CD4-positive, alpha-beta T cell treated with Interleukin-10 for 1 hour (primary cell): ENCODE measurements around the gene CNTN2.

Experiments used
- DNase-seq: peaks from one replicate; pipeline ENCODE4 v3.0.0-alpha.2; 2020

CNTN2 gene

DNA sequence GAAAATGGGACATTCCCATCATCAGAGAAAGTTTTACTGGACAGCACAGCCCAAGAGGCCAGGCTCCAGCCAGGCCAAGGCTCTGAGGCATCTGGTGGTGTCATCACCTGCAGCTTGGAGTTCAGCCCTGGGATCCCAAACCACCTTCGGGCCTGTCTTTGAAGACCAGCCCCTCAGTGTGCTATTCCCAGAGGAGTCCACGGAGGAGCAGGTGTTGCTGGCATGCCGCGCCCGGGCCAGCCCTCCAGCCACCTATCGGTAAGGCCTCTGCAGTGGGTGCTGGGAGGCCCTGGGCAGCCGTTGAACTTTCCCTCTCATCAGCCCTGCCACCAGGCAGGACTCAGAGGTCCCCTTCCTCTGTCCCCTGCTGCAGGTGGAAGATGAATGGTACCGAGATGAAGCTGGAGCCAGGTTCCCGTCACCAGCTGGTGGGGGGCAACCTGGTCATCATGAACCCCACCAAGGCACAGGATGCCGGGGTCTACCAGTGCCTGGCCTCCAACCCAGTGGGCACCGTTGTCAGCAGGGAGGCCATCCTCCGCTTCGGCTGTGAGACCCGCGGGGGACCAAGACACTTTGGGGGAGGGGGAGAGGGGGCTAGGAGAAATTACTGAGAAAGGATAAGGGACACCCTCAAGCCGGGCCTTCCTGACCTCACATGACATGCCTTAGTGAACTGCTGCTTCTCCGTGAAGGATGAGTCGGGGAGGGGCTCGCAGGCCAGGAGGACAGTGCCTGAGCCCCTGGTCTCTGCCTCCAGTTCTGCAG lies 15.0 kb downstream of the CNTN2 start:
- DNase-seq = no peak

DNA sequence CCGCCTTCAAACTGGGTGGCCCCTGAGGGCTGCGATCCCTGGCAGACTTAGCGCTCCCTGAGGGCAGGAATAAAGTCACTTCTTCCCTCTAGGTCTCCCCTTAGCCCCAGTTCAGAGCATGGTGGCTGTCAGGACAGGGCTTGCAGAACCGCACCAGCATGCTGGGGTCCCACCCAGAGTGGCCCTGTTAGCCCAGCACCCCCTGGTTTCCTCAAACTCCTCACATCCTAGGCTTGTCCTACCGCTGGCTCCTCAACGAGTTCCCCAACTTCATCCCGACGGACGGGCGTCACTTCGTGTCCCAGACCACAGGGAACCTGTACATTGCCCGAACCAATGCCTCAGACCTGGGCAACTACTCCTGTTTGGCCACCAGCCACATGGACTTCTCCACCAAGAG lies 15.8 kb downstream of the CNTN2 start:
- no peak for DNase-seq

DNA sequence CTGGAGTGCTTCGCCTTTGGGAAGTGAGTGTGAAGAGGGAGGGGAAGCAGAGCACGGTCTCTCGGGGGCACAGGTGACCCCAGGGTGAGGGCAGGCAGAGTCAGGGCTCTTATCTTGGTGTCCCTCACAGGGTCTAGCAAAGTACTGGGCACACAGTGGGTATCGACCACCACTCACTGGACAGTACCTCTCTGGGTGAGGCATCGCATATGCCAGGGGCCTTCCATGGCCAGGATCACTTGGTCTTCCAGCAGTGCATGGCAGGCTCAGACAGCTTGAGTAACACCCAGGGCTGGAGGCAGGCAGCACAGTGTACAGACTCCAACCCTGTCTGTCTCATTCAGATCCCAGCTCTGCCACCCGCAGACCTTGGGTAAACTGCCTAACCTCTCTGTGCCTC lies 16.6 kb downstream of the CNTN2 start:
- no peak for DNase-seq

DNA sequence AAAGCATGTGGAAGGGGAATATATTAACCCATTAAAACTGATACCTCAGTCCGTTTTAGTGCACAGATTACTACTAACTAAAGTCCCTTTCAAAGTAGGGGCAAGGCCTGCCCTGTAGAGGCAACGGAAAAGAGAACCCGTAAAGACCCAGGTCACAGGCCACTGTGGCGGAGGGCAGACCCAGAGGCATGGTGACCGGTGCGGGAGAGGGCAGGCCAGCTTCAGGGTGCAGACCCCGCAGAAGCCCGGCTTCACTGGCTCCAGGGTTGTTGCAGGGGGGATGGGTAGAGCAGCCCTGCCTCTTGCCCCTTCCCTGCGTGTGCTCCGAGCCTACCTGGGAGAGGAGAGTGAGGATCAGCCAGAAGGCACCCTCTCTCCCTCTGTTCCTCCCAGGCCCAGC lies 17.7 kb downstream of the CNTN2 start:
- no peak for DNase-seq

DNA sequence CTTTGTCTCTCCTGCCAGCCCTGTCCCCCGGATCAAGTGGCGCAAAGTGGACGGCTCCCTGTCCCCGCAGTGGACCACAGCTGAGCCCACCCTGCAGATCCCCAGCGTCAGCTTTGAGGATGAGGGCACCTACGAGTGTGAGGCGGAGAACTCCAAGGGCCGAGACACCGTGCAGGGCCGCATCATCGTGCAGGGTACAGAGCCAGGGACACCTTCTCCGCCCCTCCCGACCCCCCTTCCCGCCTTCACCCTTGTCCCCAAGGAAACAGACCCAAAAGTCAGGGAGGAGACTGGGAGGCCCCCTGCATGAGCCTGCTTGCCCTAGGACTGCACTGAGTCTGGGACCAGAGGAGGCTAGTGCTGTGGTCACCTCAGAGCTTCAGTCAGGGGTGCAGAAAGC lies 18.2 kb downstream of the CNTN2 start:
- DNase-seq = no peak

DNA sequence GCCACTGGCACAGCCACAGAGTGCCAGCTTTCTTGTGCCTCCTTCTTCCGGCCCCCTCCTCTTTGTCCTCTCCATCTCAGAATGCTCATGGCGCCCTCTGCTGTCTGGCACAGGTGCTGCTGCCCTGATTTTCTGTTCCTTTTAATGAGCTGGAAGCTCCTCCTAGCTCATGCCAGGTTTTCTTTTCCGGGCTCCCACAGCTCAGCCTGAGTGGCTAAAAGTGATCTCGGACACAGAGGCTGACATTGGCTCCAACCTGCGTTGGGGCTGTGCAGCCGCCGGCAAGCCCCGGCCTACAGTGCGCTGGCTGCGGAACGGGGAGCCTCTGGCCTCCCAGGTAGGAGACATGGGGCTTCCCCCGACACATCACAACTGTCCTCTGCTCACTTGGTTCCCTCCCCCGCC lies 18.7 kb downstream of the CNTN2 start:
- DNase-seq = peak; percentile 66

DNA sequence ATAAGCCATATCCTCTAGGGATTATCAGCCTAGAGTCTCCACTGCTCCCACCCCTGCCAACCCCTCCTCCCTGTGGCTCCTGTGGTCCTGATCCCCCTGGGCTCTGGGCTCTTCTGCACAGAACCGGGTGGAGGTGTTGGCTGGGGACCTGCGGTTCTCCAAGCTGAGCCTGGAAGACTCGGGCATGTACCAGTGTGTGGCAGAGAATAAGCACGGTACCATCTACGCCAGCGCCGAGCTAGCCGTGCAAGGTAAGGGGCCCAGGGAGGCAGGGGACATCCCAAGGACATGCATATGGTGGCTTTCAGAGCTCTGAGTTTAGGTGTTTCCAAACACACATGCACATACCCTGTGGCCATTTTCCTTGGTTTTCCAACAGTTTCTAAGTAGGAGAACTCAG lies 19.3 kb downstream of the CNTN2 start:
- DNase-seq = no peak

DNA sequence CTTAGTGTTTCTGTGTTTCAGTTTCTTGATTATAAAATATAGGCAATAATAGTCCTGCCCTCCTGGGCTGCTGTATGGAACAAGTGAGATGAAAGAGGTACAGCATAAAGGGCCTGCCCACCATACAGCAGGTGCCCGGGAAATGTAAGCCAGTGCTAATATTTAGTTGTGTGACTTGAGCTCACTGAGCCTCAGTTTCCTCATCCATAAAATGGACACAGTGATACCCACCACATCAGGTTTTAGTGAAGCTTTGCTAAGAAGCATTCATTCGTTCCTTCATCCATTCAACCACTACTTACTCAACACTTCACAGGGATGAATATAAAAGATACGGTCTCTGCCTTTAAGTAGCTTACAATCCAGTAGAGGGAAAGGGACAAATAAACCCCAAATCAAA lies 19.9 kb downstream of the CNTN2 start:
- DNase-seq = no peak

DNA sequence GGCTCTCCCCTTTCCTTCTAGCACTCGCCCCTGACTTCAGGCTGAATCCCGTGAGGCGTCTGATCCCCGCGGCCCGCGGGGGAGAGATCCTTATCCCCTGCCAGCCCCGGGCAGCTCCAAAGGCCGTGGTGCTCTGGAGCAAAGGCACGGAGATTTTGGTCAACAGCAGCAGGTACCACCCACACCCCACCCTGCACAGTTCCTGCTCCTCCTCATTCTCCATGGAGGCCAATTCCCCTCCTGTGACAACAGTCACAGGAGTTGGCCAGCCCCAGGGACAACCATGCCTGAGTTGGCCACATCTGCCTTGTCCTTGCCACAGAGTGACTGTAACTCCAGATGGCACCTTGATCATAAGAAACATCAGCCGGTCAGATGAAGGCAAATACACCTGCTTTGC lies 21.3 kb downstream of the CNTN2 start:
- no peak for DNase-seq

DNA sequence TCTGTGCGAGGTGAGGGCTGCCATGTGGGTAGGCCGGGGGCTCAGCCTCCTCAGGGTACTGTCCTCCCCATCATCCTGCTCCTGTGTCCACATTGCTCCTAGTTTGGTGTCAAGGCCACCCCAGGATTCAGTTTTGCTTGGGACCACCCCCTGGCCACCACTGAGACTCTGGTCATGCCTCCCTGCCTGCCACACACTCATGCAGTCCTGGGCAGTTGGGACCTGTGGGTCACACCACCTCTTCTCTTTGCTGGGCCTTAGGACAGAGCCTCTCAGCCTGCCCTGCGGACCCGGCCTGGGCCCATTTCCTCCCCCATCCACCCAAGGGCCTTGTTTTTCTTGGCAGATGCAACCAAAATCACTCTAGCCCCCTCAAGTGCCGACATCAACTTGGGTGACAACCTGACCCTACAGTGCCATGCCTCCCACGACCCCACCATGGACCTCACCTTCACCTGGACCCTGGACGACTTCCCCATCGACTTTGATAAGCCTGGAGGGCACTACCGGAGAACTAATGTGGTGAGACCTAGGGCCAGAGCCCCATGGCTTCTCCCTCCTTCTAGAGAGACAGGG lies 21.8 kb downstream of the CNTN2 start:
- no peak for DNase-seq

DNA sequence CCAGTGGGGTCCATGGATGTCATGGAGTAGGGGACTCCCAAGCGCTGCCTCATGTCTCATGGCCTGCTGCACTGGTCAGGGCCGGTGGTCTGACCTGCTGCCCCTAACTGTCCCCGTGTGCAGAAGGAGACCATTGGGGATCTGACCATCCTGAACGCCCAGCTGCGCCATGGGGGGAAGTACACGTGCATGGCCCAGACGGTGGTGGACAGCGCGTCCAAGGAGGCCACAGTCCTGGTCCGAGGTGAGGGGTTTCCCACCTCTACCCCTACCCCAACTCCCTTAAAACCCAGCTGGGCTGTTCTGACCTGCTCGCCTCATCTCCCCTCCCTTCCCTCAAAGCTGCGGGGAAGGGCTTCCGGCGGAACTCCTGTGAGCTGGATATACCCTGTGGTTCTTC lies 22.7 kb downstream of the CNTN2 start:
- no peak for DNase-seq

DNA sequence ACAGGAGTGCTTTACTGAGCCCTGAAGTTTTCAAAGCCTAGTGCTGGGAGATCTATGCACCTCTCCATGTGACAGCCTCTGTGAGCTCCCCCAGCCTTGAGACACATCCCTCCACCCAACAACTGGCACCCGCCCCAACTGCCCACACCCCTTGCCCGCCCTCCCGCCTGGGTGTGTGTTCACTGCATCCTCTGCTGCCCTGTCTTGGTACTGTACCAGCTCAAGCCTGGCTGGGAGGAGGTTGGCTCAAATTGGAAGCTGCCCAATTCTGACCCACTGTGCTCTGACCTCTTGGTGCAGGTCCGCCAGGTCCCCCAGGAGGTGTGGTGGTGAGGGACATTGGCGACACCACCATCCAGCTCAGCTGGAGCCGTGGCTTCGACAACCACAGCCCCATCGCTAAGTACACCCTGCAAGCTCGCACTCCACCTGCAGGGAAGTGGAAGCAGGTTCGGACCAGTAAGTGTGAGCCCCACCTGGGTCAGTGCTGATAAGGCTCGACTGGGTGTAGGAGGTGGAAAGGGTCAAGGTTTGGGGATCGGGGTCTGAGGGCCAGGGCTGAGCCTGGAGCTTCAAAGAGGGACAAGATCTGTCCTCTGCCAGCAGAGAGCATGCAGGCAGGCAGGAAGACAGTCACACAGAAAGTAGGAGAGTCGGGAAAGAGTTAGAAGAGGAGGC lies 23.3 kb downstream of the CNTN2 start:
- no peak for DNase-seq

DNA sequence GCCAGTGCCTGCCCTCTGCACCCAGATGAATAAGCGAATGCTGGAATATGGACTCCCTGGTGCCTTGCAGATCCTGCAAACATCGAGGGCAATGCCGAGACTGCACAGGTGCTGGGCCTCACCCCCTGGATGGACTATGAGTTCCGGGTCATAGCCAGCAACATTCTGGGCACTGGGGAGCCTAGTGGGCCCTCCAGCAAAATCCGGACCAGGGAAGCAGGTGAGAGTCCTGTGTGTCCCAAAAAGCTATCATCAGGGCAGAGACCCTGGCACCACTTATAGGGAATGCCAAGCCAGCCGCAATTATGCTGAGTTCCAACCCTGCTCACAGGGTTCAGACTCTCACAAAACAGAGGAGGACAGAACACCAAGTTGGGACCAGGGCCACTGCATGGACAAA lies 24.0 kb downstream of the CNTN2 start:
- no peak for DNase-seq

DNA sequence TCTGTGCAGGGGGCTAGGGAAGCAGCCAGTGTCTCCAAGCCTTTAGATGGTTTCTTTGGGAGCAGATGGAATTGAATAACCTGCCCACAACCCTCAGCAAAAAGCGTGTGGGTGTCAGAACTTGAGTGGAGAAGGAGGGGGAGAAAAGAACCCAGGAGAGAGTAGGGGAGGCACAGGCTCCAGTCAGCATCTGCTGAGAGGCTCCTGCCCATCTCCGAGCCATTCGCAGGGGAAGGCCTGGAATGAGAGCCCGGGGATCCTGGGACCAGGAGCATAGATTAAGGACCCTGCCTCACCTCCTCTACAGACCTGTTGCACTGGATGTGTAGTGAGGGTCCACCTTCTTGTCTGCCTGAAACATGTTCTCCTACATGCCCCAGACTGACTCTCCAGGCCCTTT lies 25.0 kb downstream of the CNTN2 start:
- no peak for DNase-seq

DNA sequence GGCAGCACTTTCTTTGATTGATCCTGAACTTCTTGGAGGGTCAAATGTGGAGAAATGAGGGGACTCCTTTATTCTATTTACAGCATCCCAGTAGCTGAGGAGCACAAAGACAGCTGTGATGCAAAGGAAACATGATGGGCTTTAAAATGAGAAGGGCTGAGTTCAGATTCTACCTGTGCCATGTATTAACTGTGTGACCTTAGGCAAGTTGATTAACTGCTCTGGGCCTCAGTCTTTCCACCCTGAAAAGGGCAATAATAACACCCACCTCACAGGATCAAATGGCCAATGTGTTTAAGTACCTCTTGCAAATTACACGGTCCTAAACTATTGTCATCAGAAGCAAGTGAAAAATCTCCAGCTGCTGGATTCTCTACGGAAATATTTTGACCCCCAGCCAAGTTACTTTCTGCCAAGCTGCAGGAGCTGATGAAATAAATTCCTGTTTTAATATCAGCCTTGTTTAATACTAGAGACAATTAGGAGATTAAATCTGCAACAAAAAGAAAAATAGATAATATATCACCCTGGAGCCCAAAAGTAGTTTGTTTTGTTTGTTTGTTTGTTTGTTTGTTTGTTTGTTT lies 25.5 kb downstream of the CNTN2 start:
- no peak for DNase-seq

DNA sequence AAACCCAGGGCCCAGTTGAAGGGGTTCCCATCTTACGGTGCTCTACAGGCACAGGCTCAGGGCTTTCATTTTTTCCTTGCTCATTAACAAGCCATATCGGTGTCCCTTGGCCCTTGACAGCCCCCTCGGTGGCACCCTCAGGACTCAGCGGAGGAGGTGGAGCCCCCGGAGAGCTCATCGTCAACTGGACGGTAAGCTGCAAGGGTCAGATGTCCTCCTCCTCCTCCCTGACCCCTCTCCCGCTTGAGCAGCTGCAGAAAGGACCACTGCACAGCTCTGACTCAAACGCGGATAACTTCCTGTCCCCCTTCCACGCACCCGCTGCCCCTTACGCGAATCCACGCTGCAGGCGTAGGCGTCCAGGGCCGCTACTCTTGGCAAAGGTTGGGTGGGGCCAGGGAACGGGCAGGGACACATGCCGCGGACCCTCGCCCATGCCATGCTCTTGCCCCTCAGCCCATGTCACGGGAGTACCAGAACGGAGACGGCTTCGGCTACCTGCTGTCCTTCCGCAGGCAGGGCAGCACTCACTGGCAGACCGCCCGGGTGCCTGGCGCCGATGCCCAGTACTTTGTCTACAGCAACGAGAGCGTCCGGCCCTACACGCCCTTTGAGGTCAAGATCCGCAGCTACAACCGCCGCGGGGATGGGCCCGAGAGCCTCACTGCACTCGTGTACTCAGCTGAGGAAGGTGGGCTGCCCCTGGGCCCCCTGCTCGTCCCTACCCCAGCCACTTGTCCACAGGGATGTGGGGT lies 26.5 kb downstream of the CNTN2 start:
- no peak for DNase-seq

DNA sequence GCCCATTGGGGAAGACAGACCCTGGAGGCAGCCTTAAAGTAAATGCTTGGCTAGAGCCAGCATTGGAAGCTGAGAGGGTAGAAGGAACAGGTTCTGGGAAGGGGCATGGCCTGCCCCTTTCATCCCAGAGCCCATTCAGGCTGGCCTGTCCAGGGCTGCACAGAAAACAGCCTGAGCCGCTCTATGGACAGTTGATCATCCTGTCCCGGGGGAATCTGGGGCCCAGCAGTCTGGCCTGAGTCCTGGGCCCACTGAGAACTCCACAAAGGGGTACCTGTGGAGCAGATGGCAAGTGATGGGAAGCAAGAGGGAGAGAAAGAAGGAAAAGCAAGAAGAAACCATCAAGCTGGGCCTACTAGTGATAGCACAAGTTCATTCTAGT lies 28.0 kb downstream of the CNTN2 start:
- DNase-seq = no peak

DNA sequence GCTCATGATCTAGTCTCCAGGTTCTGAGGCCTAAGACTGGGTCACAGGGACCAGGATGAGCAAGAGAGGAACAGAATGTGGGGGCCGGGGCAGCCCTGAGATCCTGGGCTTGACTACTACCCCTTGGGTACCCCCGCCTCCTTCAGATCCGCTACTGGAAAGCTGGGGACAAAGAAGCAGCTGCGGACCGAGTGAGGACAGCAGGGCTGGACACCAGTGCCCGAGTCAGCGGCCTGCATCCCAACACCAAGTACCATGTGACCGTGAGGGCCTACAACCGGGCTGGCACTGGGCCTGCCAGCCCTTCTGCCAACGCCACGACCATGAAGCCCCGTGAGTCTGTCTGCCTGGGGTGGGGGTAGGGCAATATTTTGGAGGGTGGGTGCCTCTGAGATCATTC lies 28.8 kb downstream of the CNTN2 start:
- no peak for DNase-seq

DNA sequence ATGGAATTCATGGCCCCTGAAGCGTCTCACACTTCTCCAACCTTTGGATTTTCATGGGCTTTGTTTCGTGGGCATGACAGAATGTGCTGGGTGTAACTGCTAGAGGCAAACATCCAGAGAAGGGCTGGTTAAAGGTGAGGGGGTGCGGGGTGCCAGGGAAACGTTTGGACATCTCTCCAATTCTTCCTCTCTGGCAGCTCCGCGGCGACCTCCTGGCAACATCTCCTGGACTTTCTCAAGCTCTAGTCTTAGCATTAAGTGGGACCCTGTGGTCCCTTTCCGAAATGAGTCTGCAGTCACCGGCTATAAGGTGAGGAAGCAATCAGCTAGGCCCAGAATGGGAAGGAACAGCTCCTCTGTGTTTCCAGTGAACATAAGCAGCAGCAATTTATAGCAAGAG lies 29.3 kb downstream of the CNTN2 start:
- no peak for DNase-seq

DNA sequence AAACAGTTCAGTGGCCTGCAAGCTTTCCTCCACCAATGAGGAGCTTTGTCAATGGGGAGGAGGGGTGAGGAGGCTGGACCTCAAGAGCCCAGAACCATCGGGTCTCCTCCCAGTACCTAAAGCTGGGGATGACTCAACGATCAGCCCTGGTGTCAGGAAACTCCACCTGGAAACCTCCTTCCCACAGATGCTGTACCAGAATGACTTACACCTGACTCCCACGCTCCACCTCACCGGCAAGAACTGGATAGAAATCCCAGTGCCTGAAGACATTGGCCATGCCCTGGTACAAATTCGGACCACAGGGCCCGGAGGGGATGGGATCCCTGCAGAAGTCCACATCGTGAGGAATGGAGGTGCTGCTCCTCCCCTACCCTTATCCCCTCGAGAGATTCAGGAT lies 29.9 kb downstream of the CNTN2 start:
- no peak for DNase-seq

DNA sequence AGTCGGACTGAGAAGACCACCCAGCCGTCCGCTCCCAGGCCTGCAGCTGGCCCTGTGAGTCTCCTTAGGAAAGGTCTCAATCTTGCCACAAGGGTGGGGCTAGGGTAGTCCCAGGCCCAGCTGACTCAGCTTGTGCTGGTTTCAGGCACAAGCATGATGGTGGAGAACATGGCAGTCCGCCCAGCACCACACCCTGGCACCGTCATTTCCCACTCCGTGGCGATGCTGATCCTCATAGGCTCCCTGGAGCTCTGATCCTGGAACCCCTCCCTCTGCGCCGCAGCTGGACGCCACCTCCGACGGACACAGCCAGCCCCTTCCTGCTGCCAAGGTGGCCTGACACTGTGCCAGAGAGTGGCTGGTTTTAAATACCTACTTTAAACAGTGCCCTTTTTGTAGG lies 30.5 kb downstream of the CNTN2 start:
- DNase-seq = no peak

DNA sequence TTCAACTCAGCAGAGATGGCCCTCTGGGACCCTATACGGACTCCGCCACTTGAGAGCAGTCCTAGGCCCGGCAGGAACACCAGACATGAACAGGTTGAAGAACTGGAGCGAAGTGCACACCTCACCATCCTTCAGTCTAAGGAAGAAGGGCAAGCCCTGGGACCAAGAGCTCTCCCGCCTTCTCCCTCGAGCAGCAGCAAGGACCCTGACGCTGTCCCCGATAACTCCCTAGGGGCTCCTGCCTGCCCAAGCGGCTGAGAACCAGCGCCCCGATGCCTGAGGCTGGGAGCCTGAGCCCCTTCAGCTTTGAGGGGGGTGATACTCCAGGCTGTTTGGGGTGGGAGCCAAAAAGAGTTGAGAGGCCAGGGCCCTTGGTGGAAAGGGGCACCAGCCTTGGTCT lies 31.1 kb downstream of the CNTN2 start:
- no peak for DNase-seq

DNA sequence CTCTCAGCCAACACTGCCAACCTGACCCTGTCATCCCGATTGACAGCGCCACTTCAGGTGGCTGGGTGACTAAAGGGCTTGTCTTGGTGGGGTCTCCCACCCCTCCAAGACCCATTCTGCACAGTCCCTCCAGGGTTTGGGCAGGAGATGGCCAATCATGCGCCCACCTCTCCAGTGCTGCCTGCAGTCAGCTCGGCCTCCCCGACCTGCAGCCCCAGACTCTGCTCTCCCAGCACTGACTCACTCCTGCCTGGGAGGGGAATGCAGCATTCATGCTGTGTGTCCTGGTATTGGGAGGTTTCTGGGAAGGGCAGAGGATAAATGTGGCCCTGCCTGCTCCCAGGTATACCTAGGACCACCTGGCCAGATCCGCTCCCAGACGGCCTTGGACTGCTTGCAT lies 31.5 kb downstream of the CNTN2 start:
- DNase-seq = no peak
